ENCODE measurements around the gene VDAC1.
A peak's percentile ranks its signal among the peaks of the same experiment; 100 is the strongest.

The VDAC1 gene

GRCh38 chr5:134026521-134027287 lies 21.9 kb upstream of the VDAC1 start:
- TF ChIP-seq TEAD4 (IDR thresholded peaks at IDR 0.05) (peak; percentile 60), TCF12 (IDR thresholded peaks at IDR 0.05; ENCODE audit: low read depth) (peak; percentile 44; the same call in 1 of the 2 replicates), EP300 (IDR thresholded peaks at IDR 0.05; ENCODE audit: borderline replicate concordance) (no peak), RAD21 (IDR thresholded peaks at IDR 0.05; ENCODE audit: low read depth) (peak; percentile 61)

GRCh38 chr5:134025786-134026185 lies 21.0 kb upstream of the VDAC1 start:
- TF ChIP-seq REST (IDR thresholded peaks at IDR 0.05; ENCODE audit: low read depth) (no peak), YY1 (IDR thresholded peaks at IDR 0.05; ENCODE audit: low read depth) (no peak), CREB1 (IDR thresholded peaks at IDR 0.05; ENCODE audit: low read depth) (no peak), TCF12 (IDR thresholded peaks at IDR 0.05; ENCODE audit: low read depth) (no peak), TEAD4 (IDR thresholded peaks at IDR 0.05) (no peak), FOXM1 (IDR thresholded peaks at IDR 0.05; ENCODE audit: borderline replicate concordance, low read depth) (no peak), EGR1 (IDR thresholded peaks at IDR 0.05) (no peak), TAF1 (IDR thresholded peaks at IDR 0.05; ENCODE audit: low read depth) (no peak), ZBTB7A (IDR thresholded peaks at IDR 0.05; ENCODE audit: low read depth) (no peak), EP300 (IDR thresholded peaks at IDR 0.05; ENCODE audit: borderline replicate concordance) (no peak), MAX (IDR thresholded peaks at IDR 0.05) (no peak), CEBPB (IDR thresholded peaks at IDR 0.05) (no peak), RAD21 (IDR thresholded peaks at IDR 0.05; ENCODE audit: low read depth) (no peak), NFIC (IDR thresholded peaks at IDR 0.05) (no peak)
- TF ChIP-seq, protein P1, sequence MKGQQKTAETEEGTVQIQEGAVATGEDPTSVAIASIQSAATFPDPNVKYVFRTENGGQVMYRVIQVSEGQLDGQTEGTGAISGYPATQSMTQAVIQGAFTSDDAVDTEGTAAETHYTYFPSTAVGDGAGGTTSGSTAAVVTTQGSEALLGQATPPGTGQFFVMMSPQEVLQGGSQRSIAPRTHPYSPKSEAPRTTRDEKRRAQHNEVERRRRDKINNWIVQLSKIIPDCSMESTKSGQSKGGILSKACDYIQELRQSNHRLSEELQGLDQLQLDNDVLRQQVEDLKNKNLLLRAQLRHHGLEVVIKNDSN (IDR thresholded peaks at IDR 0.05), result no peak

DNA sequence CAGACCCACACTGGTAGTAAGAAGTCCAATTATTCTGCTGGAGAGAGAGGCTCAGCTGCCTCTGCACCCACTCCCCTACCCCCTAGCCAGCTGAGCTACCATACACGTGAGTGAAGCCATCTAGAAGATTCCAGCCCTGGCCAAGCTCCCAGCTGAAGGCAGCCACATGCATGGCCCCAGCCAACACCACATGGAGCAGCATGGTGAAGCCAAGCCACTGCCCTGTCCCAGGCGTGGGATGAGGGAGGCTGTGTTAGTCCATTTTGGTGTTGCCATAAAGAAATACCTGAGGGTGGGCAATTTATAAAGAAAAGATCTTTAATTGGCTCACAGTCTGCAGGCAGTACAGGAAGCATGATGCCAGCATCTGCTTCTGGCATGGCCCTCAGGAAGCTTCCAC lies 20.0 kb upstream of the VDAC1 start:
- no peak for TF ChIP-seq REST (IDR thresholded peaks at IDR 0.05; ENCODE audit: low read depth)

DNA sequence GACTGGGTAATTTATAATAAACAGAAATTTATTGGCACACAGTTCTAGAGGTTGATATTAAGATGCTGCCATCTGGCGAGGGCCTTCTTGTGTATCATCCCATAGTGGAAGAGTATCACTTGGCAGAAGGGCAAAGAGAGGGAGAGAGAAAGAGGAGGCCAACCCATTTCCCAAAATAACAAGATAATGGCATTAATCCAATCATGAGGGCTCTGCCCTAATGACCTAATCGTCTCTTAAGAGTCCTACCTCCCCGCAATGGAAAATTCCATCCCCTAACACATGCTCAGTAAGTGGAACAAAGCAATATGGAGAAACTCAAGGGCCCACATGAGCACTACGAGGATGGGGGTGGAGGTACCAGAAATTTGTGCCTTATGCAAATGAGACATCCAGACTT lies 17.6 kb upstream of the VDAC1 start:
- TF ChIP-seq TAF1 (IDR thresholded peaks at IDR 0.05; ENCODE audit: low read depth), result no peak

DNA sequence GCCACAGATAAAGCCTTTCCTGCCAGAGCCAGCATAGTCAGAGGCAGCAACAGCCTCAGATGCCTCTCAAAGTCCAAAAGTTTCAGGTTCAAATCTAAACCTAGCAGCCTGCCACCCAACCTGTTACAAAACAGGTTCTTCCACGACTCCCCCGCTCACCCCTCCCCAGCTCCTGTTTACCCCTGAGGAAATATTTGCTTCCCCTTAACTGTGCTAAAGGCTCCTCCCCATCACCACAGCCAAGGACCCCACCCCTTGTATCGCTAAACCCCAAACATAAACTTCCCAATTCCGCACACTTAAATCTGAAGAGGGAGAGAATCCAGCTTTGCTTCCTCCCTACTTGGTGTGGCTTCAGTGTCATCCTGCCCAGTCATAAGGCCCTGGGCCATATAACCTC lies 15.4 kb upstream of the VDAC1 start:
- TF ChIP-seq YY1 (IDR thresholded peaks at IDR 0.05; ENCODE audit: low read depth) (no peak), NFIC (IDR thresholded peaks at IDR 0.05) (no peak), CREB1 (IDR thresholded peaks at IDR 0.05; ENCODE audit: low read depth) (no peak), MAX (IDR thresholded peaks at IDR 0.05) (no peak), RAD21 (IDR thresholded peaks at IDR 0.05; ENCODE audit: low read depth) (no peak), FOXM1 (IDR thresholded peaks at IDR 0.05; ENCODE audit: borderline replicate concordance, low read depth) (no peak), ZBTB7A (IDR thresholded peaks at IDR 0.05; ENCODE audit: low read depth) (no peak), TCF12 (IDR thresholded peaks at IDR 0.05; ENCODE audit: low read depth) (no peak), REST (IDR thresholded peaks at IDR 0.05; ENCODE audit: low read depth) (no peak), TEAD4 (IDR thresholded peaks at IDR 0.05) (no peak), EP300 (IDR thresholded peaks at IDR 0.05; ENCODE audit: borderline replicate concordance) (no peak), EGR1 (IDR thresholded peaks at IDR 0.05) (no peak), TAF1 (IDR thresholded peaks at IDR 0.05; ENCODE audit: low read depth) (no peak)
- TF ChIP-seq, protein P1 (IDR thresholded peaks at IDR 0.05), result no peak
